Mucosa of stomach (tissue), 1 donor: ENCODE results near the gene NETO1.

Source experiments
- H3K27me3 ChIP-seq: one replicate; pipeline ENCODE4 v1.7.0; 2013; ENCODE audit warnings: mild to moderate bottlenecking, low read length; ENCODE audit not compliant: control insufficient read depth, insufficient read depth
- H3K36me3 ChIP-seq: one replicate; pipeline ENCODE4 v1.7.0; 2013; ENCODE audit warnings: low read length; ENCODE audit not compliant: control insufficient read depth, insufficient read depth
- H3K4me1 ChIP-seq: one replicate; pipeline ENCODE4 v1.7.0; 2013; ENCODE audit warnings: mild to moderate bottlenecking, low read length; ENCODE audit not compliant: control insufficient read depth, insufficient read depth
- H3K4me3 ChIP-seq: one replicate; pipeline ENCODE4 v1.7.0; 2013; ENCODE audit warnings: low read length
- H3K9ac ChIP-seq: one replicate; pipeline ENCODE4 v1.7.0; 2013; ENCODE audit warnings: mild to moderate bottlenecking, low read length, moderate library complexity
- H3K9me3 ChIP-seq: one replicate; pipeline ENCODE4 v1.7.0; 2013; ENCODE audit warnings: mild to moderate bottlenecking, low read length, moderate library complexity; ENCODE audit not compliant: control insufficient read depth
- donor health status: Pancreatic carcinoma.

The NETO1 gene, protein sequence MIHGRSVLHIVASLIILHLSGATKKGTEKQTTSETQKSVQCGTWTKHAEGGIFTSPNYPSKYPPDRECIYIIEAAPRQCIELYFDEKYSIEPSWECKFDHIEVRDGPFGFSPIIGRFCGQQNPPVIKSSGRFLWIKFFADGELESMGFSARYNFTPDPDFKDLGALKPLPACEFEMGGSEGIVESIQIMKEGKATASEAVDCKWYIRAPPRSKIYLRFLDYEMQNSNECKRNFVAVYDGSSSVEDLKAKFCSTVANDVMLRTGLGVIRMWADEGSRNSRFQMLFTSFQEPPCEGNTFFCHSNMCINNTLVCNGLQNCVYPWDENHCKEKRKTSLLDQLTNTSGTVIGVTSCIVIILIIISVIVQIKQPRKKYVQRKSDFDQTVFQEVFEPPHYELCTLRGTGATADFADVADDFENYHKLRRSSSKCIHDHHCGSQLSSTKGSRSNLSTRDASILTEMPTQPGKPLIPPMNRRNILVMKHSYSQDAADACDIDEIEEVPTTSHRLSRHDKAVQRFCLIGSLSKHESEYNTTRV

DNA sequence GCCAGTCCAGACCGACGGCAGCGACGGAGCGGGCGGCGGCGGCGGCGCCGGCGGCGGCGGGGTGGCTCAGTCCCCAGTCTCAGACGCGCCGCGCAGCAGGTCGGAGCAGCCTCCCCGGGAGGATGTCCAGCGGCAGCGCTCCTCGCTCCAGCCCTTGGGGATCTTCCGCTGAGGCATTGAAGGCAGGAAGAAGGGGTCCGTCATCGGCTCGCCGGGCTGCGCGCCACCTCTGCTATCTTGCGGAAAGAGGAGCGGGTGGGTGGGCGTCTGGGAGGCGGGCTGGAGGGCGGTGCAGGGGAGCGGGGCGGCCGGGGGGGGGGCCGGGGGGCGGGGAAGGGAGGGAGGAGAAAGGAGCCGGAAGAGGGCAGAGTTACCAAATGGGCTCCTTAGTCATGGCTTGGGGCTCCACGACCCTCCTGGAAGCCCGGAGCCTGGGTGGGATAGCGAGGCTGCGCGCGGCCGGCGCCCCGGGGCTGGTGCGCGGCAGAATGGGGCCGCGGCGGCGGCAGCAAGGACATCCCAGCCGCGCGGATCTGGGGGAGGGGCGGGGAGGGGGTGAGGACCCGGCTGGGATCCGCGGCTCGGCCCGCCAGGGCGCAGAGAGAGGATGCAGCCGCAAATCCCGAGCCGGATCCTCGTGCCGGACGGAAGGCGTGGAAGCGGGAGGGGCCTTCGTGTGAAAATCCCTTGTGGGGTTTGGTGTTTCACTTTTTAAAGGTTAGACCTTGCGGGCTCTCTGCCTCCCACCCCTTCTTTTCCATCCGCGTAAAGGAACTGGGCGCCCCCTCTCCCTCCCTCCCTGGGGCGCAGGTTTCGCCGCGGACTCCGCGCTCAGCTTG lies at the start of gene NETO1:
Gene NETO1 (minus strand): TSS at position 242 of the 839 bp plus-strand sequence. CDS start 696 bp downstream, outside the sequence.
- H3K27me3 ChIP-seq = peaks cover 21% of the 10 kb centered on the region
- no peaks in the 10 kb centered on the region for H3K36me3 ChIP-seq
- no peaks in the 10 kb centered on the region for H3K4me1 ChIP-seq
- H3K9ac ChIP-seq = no peak within 1 kb of the TSS
- no peak within 1 kb of the TSS for H3K4me3 ChIP-seq
- H3K9me3 ChIP-seq = no peaks in the 10 kb centered on the region

DNA sequence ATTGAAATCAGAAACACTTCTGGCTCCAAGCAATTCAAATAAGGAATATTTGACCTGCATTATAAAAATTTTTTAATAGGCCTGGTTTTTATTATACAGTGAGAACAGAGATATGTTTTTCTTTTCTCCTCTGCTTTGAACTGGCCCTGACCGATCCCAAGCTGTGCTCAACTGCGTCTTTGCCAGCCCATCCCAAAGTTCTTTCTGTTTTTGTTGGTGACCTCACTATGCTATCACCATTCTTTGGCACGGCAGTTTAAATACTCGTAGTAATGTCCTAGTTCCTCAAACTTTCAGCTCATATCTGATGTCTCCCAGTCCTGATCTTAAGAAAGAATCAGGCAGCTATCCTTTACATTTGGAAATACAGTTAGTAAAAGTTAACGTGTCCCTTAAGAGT lies 42.3 kb upstream of the NETO1 start:
- Histone ChIP-seq H3K9ac (no peak overlapping the region), H3K9me3 (no peaks in the 10 kb centered on the region), H3K36me3 (no peaks in the 10 kb centered on the region), H3K4me1 (no peaks in the 10 kb centered on the region), H3K27me3 (no peaks in the 10 kb centered on the region), H3K4me3 (no peak overlapping the region)

DNA sequence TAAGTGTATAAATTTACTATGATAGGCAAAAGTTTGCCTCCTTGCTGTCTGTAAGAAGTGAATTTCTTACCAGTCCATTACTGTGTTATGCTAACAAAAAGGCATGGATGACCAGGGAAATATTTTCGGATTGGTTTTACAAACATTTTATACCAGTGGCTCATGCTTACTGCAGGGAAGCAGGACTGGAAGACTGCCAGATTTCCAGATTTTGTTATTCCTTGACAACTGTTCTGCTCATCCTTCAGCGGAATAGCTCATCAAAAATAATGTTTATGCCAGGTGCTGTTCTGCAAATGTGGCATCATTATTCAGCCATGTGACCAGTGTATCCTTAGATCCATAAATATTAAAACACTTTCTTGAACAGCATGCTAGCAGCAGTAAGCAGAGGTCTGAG lies 40.4 kb upstream of the NETO1 start:
- Histone ChIP-seq H3K4me3 (no peak overlapping the region), H3K9ac (no peak overlapping the region), H3K27me3 (no peaks in the 10 kb centered on the region), H3K4me1 (no peaks in the 10 kb centered on the region), H3K36me3 (no peaks in the 10 kb centered on the region), H3K9me3 (no peaks in the 10 kb centered on the region)

DNA sequence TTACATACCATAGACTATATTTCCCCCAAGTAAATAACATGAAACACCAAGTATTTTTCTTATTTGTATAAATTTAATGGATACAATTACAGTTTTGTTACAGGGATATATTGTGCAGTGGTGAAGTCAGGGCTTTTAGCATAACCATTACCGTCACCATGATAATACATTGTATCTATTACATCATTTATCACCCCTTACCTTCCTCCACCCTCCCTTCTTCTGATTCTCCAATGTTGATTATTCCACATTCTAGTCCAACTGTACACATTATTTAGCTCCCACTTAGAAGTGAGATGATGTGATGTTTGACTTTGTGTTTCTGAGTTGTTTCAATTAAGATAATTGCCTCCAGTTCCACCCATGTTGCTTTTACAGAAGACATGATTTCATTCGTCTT lies 35.2 kb upstream of the NETO1 start:
- no peaks in the 10 kb centered on the region for H3K4me1 ChIP-seq
- no peak overlapping the region for H3K9ac ChIP-seq
- no peaks in the 10 kb centered on the region for H3K27me3 ChIP-seq
- H3K4me3 ChIP-seq = no peak overlapping the region
- no peaks in the 10 kb centered on the region for H3K36me3 ChIP-seq
- no peaks in the 10 kb centered on the region for H3K9me3 ChIP-seq

DNA sequence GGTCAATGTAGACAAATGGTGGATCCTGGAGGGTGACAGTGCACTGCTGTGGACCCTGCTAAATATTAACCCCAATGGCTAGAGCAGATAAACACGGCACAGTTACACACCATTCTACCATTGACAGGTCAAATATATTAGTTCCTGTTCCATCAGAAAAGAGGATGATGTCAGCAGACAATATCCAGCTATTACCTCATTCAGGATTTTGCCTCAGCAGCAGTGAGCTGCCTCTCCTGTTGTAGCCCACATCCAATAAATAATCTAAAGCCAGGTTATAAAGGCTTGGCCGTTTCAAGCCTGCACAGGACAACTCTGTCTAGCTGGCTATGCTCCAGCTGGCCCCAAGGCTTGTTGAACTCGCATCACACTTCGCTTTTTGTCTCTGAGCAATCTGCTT lies 31.6 kb upstream of the NETO1 start:
- Histone ChIP-seq H3K9ac (no peak overlapping the region), H3K27me3 (no peaks in the 10 kb centered on the region), H3K36me3 (no peaks in the 10 kb centered on the region), H3K4me1 (no peaks in the 10 kb centered on the region), H3K9me3 (no peaks in the 10 kb centered on the region), H3K4me3 (no peak overlapping the region)

DNA sequence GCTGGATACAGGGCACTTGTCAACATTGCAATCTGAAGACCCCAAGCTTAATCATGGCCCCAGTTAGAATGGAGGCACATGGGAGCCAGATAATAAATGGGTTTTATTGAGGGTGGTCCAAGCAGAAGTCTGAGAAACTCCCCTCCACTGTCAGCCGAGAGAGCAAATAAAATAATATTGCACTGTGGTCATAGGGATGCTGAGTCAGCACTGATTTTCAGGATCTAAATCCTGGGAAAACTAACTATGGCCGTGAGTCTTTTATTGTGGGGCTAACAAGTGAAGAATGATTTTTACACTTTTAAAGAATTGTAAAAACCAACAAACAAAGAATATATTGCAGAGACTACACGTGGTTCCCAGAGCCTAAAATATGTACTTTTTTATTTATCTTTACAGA lies 31.1 kb upstream of the NETO1 start:
- H3K4me1 ChIP-seq = no peaks in the 10 kb centered on the region
- no peak overlapping the region for H3K4me3 ChIP-seq
- H3K9me3 ChIP-seq = no peaks in the 10 kb centered on the region
- H3K36me3 ChIP-seq = no peaks in the 10 kb centered on the region
- H3K27me3 ChIP-seq = no peaks in the 10 kb centered on the region
- H3K9ac ChIP-seq = no peak overlapping the region

DNA sequence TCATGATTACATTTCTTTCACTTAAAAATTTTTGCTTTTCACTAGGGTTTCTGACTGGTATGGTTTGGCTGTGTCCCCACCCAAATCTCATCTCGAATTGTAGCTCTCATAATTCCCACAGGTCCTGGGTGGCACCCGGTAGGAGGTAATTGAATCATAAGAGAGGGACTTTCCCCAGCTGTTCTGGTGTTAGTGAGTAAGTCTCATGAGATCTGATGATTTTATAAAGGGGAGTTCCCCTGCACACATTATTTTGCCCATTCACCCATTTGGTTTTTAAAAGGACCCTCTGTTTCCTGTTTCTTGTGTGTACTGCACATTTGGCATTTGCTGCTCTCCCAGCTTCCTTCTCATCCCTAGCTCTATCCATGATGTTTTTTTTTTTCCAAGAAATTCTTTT lies 27.8 kb upstream of the NETO1 start:
- no peaks in the 10 kb centered on the region for H3K9me3 ChIP-seq
- H3K4me1 ChIP-seq = no peaks in the 10 kb centered on the region
- no peaks in the 10 kb centered on the region for H3K36me3 ChIP-seq
- no peak overlapping the region for H3K4me3 ChIP-seq
- H3K27me3 ChIP-seq = no peaks in the 10 kb centered on the region
- no peak overlapping the region for H3K9ac ChIP-seq

DNA sequence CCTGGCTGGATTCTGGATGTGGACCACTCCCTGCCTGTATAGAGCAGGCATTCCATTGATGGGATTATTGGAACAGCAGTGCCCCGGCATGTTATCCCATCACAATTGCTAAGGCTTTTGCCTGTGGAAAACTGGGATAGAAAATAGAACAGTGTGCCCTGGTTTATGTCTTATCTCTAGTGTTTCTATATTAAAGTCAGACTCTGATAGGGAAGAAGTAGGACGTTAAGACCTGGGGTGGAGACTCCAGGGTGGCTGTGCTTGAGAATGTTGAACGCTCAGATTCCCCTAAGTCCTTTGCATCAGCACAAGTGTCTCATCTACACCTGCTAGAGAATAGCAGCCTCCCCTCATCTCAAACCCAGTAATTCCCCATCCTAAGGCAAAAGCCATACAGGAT lies 10.8 kb upstream of the NETO1 start:
- Histone ChIP-seq H3K9ac (no peak overlapping the region), H3K4me1 (no peaks in the 10 kb centered on the region), H3K9me3 (no peaks in the 10 kb centered on the region), H3K36me3 (no peaks in the 10 kb centered on the region), H3K27me3 (no peaks in the 10 kb centered on the region), H3K4me3 (no peak overlapping the region)

DNA sequence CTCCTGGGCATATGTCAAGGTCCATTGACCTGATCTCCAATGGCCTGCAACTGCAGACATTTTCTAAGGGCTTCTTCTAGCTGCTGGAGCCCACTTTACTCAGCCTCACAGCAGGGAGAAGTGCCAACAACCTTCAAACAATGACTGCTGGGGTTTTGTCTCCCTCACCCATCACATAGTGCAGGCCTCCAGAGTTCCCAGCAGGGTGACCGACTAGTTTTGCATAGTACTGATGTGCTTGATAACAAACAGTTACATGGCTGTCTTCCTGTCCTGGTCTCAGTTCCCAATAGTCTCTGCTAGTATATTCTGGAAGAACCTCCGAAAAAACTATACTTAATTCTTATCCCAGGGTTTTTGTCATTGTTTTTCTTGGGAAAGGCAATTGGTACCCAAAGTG lies 10.4 kb upstream of the NETO1 start:
- Histone ChIP-seq H3K9me3 (no peaks in the 10 kb centered on the region), H3K9ac (no peak overlapping the region), H3K36me3 (no peaks in the 10 kb centered on the region), H3K4me1 (no peaks in the 10 kb centered on the region), H3K4me3 (no peak overlapping the region), H3K27me3 (no peaks in the 10 kb centered on the region)

DNA sequence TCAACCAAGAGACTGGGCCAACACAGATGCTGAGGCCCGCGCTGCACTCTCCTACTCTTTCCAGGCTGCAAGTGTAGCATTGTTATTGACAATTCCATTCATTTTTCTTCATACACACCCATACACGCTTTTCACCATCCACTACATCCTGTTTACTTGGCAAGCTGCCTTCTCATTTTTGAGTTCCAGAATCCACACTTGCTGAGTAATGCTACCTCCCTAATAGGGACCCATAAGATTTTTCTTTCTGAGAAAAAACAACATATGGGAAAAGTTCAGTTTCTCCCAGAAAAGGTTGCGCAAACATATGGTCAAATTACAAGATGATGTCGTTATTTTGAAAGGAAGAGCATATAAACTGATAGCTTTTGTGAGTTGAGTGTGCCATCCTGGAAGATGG lies 3.3 kb upstream of the NETO1 start:
- no peaks in the 10 kb centered on the region for H3K36me3 ChIP-seq
- H3K4me3 ChIP-seq = no peak overlapping the region
- H3K4me1 ChIP-seq = no peaks in the 10 kb centered on the region
- H3K27me3 ChIP-seq = peaks cover 21% of the 10 kb centered on the region
- no peaks in the 10 kb centered on the region for H3K9me3 ChIP-seq
- H3K9ac ChIP-seq = no peak overlapping the region

DNA sequence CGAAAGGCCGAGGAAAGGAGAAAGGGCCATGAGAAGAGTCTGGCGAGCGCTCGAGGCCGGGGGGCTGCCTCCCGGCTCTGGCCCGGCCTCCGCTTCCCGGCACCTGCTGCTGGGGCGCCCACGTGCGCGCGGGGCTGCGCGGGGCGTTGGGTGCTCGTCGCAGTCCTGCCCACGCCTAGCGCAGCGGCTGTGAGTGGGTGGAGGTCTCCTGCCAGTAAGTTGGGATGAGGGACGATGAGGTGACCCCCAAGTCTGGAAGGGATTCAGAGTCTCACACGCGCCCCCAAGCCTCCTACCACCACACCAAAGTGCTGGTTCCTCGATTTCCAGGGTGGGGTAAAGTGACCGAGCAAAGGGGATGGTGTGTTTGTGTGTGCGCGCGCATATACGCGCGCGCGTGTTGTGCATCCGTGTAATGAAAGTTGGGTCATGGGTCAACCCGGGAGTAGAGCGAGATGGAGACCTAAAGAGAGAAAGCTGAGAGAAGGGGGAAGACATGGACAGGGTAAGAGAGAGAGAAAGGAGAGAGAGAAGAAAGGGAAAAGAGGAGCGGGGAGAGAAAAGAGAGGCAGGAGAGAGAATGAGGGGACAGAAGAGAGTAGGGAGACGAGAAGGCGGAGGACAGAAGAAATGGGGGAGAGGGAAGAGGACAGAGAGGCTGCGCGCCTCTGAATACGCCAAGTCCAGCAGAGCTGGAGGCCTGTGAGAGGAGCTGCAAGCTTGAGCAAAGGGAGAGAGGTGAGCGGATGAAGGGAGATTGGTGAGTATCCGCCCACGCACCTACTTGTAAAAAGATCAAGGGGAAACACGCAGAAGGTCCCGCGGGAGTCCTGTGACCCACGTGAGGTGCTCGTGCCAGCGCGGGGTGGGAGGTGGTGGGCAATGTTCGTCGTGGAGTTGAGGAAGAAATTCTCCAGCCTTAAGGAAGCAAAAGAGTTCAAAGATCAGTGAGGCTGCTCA lies 1.7 kb upstream of the NETO1 start:
- Histone ChIP-seq H3K4me1 (no peaks in the 10 kb centered on the region), H3K9ac (no peak overlapping the region), H3K27me3 (peaks cover 21% of the 10 kb centered on the region), H3K9me3 (no peaks in the 10 kb centered on the region), H3K4me3 (no peak overlapping the region), H3K36me3 (no peaks in the 10 kb centered on the region)
